Lung (tissue), 12 donors: ENCODE measurements around the gene MCUB. TPM values are rescaled to one million over a fixed set of nuclear protein-coding genes. Genes with fewer than 3 reads are reported as not detected.

Experiments used
- ATAC-seq: fragments of 200-7000 bp; cut with Tn5 transposase; one replicate; pipeline ENCODE4 v1.9.1; 2020; ENCODE audit warnings: moderate number of reproducible peaks; ENCODE audit not compliant: insufficient read depth, low FRiP score
- DNase-seq, 3 donors: peaks; one replicate each; pipeline ENCODE4 v3.0.0-alpha.2; 2013 to 2017
- H3K27ac ChIP-seq, 2 donors: one replicate each; pipeline ENCODE4 v1.5.1; 2013; ENCODE audit warnings: mild to moderate bottlenecking in 2 of 2, moderate library complexity in 2 of 2, control low read depth in 1 of 2, inconsistent platforms in 1 of 2, low read depth in 1 of 2, low read length in 1 of 2
- H3K27me3 ChIP-seq, 3 donors: one replicate each; pipeline ENCODE4 v1.5.1; 2013; ENCODE audit warnings: low read length in 2 of 3; ENCODE audit not compliant: control insufficient read depth in 3 of 3, insufficient read depth in 3 of 3
- H3K36me3 ChIP-seq, 4 donors: one replicate each; pipeline ENCODE4 v1.5.1; 2013; ENCODE audit warnings: low read length in 4 of 4, mild to moderate bottlenecking in 1 of 4, moderate library complexity in 1 of 4; ENCODE audit not compliant: control insufficient read depth in 4 of 4, insufficient read depth in 4 of 4
- H3K4me1 ChIP-seq, 5 donors: one replicate each; pipeline ENCODE4 v1.5.1; 2013; ENCODE audit warnings: low read length in 5 of 5, mild to moderate bottlenecking in 2 of 5, moderate library complexity in 1 of 5; ENCODE audit not compliant: control insufficient read depth in 5 of 5, insufficient read depth in 5 of 5
- H3K4me3 ChIP-seq: one replicate; pipeline ENCODE4 v1.5.1; 2013; ENCODE audit warnings: mild to moderate bottlenecking, control low read depth, moderate library complexity
- H3K9ac ChIP-seq, 2 donors: one replicate each; pipeline ENCODE4 v1.5.1; 2013; ENCODE audit warnings: low read length in 2 of 2, control low read depth in 1 of 2; ENCODE audit not compliant: insufficient read depth in 1 of 2
- H3K9me3 ChIP-seq, 4 donors: one replicate each; pipeline ENCODE4 v1.5.1; 2013; ENCODE audit warnings: low read length in 3 of 4, mild to moderate bottlenecking in 1 of 4, moderate library complexity in 1 of 4; ENCODE audit not compliant: control insufficient read depth in 4 of 4, insufficient read depth in 3 of 4
- WGBS, 2 donors: extraction: QIAGEN DNeasy Blood & Tissue Kit; methylation state at CpG; one replicate each; pipeline ENCODE4 v1.1.7; 2013; 5-methylcytosine and 5-hydroxymethylcytosine counted together
- polyA plus RNA-seq, 2 donors: library from polyadenylated mRNA; stranded (reverse); fragments of 200-250 nt; gene quantifications; one replicate each; pipeline ENCODE4 v1.2.1, GENCODE V29; 2013
- total RNA-seq, 2 donors: library from RNA; depleted of rRNA in 1 of 2; stranded (reverse); fragments of >200 nt in 1 of 2; gene quantifications; one replicate each; pipeline ENCODE4 v1.2.1, GENCODE V29; 2014 to 2021
- TF ChIP-seq, protein P1 (sequence below): IDR thresholded peaks from 2 replicates; pipeline ENCODE4 v1.5.1; 2012; ENCODE audit warnings: mild to moderate bottlenecking; ENCODE audit errors: control extremely low read depth, extremely low read depth
- donor health status: control.
- donor health status: control.
- donor health status: Bipolar disorder and iron deficiency.
- donor health status: healthy.
- donor health status: DM: yes; HTN: yes; CAD: no.

The MCUB gene
- total and polyA plus RNA-seq, 4 donors, result 9.2 to 25.3 (median 15.9) TPM

DNA sequence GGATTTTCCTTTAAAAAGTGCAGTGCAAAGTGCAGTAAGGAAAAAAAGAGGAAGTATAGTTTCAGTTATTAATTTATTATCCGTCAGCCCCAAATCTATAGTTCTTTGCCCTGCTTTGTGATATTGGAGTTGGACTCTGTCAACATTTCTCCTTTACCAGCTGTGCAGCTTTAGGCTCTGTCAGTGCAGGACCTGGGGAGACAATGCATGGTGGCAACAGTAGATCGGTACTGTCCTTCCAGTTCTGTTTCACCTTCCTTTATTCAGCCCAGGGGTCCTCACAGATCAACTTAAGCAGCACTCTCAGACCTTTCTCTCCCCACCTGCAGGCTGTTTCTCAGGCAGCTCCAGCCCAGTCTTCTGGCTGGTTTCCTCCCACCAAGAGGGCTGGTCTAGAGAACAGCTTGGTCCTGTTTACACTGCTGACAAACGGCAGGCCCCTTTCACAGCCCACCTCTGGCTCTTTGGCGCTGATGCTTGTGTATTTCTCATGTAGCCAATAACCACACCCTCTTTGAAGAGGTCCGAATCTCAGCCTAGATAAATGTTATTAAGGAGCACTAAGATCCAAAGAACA is 71.6 kb downstream of the MCUB start:
- Histone ChIP-seq H3K9me3 (no peaks in the 10 kb centered on the region), H3K27me3 (no peaks in the 10 kb centered on the region), H3K27ac (no peak overlapping the region), H3K9ac (no peak overlapping the region), H3K36me3 (no peaks in the 10 kb centered on the region), H3K4me3 (no peak overlapping the region), H3K4me1 (no peaks in the 10 kb centered on the region)
- peak; percentile 24 to 67 (median 39) for DNase-seq
- 20 to 38% methylated on average over 5 of the region's 5 CpGs for WGBS, 2 donors
- ATAC-seq, result no peak
- TF ChIP-seq, protein P1, sequence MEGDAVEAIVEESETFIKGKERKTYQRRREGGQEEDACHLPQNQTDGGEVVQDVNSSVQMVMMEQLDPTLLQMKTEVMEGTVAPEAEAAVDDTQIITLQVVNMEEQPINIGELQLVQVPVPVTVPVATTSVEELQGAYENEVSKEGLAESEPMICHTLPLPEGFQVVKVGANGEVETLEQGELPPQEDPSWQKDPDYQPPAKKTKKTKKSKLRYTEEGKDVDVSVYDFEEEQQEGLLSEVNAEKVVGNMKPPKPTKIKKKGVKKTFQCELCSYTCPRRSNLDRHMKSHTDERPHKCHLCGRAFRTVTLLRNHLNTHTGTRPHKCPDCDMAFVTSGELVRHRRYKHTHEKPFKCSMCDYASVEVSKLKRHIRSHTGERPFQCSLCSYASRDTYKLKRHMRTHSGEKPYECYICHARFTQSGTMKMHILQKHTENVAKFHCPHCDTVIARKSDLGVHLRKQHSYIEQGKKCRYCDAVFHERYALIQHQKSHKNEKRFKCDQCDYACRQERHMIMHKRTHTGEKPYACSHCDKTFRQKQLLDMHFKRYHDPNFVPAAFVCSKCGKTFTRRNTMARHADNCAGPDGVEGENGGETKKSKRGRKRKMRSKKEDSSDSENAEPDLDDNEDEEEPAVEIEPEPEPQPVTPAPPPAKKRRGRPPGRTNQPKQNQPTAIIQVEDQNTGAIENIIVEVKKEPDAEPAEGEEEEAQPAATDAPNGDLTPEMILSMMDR, result no peak

DNA sequence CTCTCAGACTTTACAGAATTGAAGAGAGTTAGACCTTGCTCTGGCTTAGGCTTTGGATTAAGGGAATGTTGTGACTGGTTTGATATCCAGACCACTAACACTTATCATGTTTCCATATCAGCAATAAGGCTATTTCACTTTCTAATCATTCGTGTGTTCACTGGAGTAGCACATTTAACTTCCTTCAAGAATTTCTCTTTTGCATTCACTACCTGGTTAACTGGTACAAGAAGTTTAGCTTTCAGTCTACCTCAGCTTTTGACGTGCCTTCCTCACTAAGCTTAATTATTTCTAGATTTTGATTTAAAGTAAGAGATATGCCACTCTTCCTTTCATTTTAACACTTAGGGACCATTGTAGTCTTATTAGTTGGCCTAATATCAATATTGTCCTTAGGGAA is 80.6 kb downstream of the MCUB start:
- ATAC-seq (no peak), DNase-seq (no peak)
- TF ChIP-seq, protein P1, result no peak
- 85 to 95% methylated on average over 2 of the region's 2 CpGs for WGBS, 2 donors
- no peak overlapping the region for H3K9ac ChIP-seq
- peaks cover 0 to 3% (median 0%) of the 10 kb centered on the region in 5 donors for H3K4me1 ChIP-seq
- no peak overlapping the region for H3K27ac ChIP-seq
- H3K4me3 ChIP-seq, result no peak overlapping the region
- no peaks in the 10 kb centered on the region for H3K36me3 ChIP-seq
- no peaks in the 10 kb centered on the region for H3K27me3 ChIP-seq
- peaks cover 0 to 5% (median 2%) of the 10 kb centered on the region in 4 donors for H3K9me3 ChIP-seq

DNA sequence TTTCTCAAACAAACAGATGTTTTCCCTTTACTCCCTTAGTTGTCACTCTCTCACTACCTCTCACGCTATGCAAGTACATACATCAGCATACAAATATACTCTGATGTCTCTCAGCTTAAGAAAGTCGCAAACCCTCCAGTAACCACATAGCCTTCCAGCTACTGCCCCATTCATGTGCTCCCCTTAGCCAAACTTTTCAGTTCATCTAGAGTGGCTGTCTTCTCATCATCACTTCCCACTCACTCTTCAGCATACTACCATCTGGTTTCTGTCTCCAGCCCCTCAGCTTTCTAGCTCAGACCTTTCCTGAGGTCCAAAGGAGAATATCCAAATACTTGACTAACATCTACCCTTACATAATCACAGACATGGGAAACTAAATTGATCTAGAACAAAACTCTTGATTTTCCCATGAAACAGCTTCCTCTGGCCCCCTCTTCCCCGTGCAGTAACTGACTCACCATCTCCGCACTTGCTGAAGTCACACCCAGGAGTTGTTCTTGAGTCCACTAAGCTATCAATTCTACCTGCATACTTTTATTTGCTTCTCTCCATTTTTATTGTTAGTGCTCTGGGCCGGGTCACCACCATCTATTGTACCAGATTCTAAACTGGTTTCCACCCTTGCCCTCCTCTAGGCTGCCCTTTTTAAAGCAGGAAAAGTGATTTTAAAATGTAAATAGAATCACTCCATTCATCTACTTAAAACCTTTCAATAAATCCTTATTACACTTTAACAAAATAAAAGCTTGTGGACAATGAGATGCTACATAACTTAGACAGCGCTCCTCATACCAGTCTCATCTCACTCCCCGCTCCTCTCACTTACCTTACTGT is 86.0 kb downstream of the MCUB start:
- 80 to 83% methylated on average over 7 of the region's 7 CpGs for WGBS, 2 donors
- no peak overlapping the region for H3K4me3 ChIP-seq
- peak in 2 of 3 donors; percentile 24 to 68 for DNase-seq
- no peak overlapping the region for H3K9ac ChIP-seq
- TF ChIP-seq, protein P1, result no peak
- H3K4me1 ChIP-seq, result peaks cover 0 to 5% (median 0%) of the 10 kb centered on the region in 5 donors
- H3K27me3 ChIP-seq, result no peaks in the 10 kb centered on the region
- no peak for ATAC-seq
- H3K36me3 ChIP-seq, result no peaks in the 10 kb centered on the region
- peaks cover 0 to 6% (median 0%) of the 10 kb centered on the region in 4 donors for H3K9me3 ChIP-seq
- H3K27ac ChIP-seq, result no peak overlapping the region
